Keratinocyte (primary cell): ENCODE data around the gene ZCCHC10. TPM values are rescaled to one million over a fixed set of nuclear protein-coding genes. Genes with fewer than 3 reads are reported as not detected.

Source experiments
- DNase-seq: peaks from one replicate; pipeline ENCODE4 v3.0.0-alpha.2; 2011; ENCODE audit warnings: low read depth, missing footprints, low spot score
- FAIRE-seq: peaks from 2 replicates; lab custom pipeline; 2011; peaks lifted over from hg19 to GRCh38; lab: Jason Lieb, UNC
- H2AFZ ChIP-seq: 2 replicates; pipeline ENCODE4 v1.6.0; 2012; ENCODE audit warnings: low read length, control low read depth, inconsistent platforms; ENCODE audit not compliant: control insufficient read depth
- H3K27ac ChIP-seq: 2 replicates; pipeline ENCODE4 v1.5.1; 2011; ENCODE audit warnings: low read length; ENCODE audit not compliant: control insufficient read depth, insufficient read depth
- H3K27me3 ChIP-seq: 3 replicates; pipeline ENCODE4 v1.6.0; 2011; ENCODE audit warnings: low read length; ENCODE audit not compliant: control insufficient read depth, insufficient read depth; ENCODE audit errors: extremely low read depth
- H3K36me3 ChIP-seq, 2 experiments: 2 replicates in 1 of 2; 3 replicates in 1 of 2; pipeline ENCODE4 v1.5.1; 2011; ENCODE audit warnings: low read length in 2 of 2, mild to moderate bottlenecking in 1 of 2; ENCODE audit not compliant: control insufficient read depth in 2 of 2, insufficient read depth in 2 of 2; ENCODE audit errors: extremely low read depth in 1 of 2
- H3K4me1 ChIP-seq: 3 replicates; pipeline ENCODE4 v1.5.1; 2011; ENCODE audit warnings: low read length; ENCODE audit not compliant: control insufficient read depth, insufficient read depth; ENCODE audit errors: extremely low read depth
- H3K4me2 ChIP-seq: 3 replicates; pipeline ENCODE4 v1.6.0; 2011; ENCODE audit warnings: low read depth, low read length; ENCODE audit not compliant: control insufficient read depth, insufficient read depth; ENCODE audit errors: extremely low read depth
- H3K4me3 ChIP-seq, 3 experiments: fragments of 200-600 bp in 1 of 3; sonication (generic) in 1 of 3; 2 replicates in 2 of 3; 3 replicates in 1 of 3; pipeline ENCODE4 v1.5.1; 2011 to 2016; ENCODE audit warnings: low read length in 3 of 3, mild to moderate bottlenecking in 3 of 3, control low read depth in 2 of 3, inconsistent platforms in 1 of 3, low read depth in 1 of 3, mixed read lengths in 1 of 3, mixed run types in 1 of 3, moderate library complexity in 1 of 3; ENCODE audit not compliant: control insufficient read depth in 2 of 3, insufficient read depth in 2 of 3; ENCODE audit errors: extremely low read depth in 1 of 3
- H3K79me2 ChIP-seq: 2 replicates; pipeline ENCODE4 v1.6.0; 2012; ENCODE audit warnings: low read length; ENCODE audit not compliant: control insufficient read depth, insufficient read depth
- H3K9ac ChIP-seq: 3 replicates; pipeline ENCODE4 v1.6.0; 2011; ENCODE audit warnings: low read length; ENCODE audit not compliant: control insufficient read depth, insufficient read depth; ENCODE audit errors: extremely low read depth
- H3K9me1 ChIP-seq: 3 replicates; pipeline ENCODE4 v1.6.0; 2011; ENCODE audit warnings: low read length; ENCODE audit not compliant: control insufficient read depth, insufficient read depth; ENCODE audit errors: extremely low read depth
- H3K9me3 ChIP-seq: 2 replicates; pipeline ENCODE4 v1.5.1; 2012; ENCODE audit warnings: low read depth, low read length; ENCODE audit not compliant: control insufficient read depth
- H4K20me1 ChIP-seq: 3 replicates; pipeline ENCODE4 v1.6.0; 2011; ENCODE audit warnings: low read length; ENCODE audit not compliant: control insufficient read depth, insufficient read depth; ENCODE audit errors: extremely low read depth
- CTCF ChIP-seq, 3 experiments: IDR thresholded peaks in 1 of 3; conservative IDR thresholded peaks in 1 of 3; optimal IDR thresholded peaks in 1 of 3; 2 replicates in 2 of 3; 3 replicates in 1 of 3; pipeline versions ENCODE3 to v1.5.1; 2011; ENCODE audit warnings: low read length in 3 of 3, mild to moderate bottlenecking in 3 of 3, moderate library complexity in 2 of 3, control low read depth in 1 of 3, inconsistent platforms in 1 of 3; ENCODE audit not compliant: insufficient read depth in 2 of 3; ENCODE audit errors: extremely low read depth in 1 of 3
- EZH2 ChIP-seq: IDR thresholded peaks from one replicate; pipeline ENCODE4 v1.6.1; 2012; ENCODE audit warnings: inconsistent platforms, mild to moderate bottlenecking, low read length, moderate library complexity
- dilution Hi-C: fragments of 300-500 bp; cut with MboI; formaldehyde crosslinking; loops from one replicate; pipeline ENCODE4 v1.7.0; 2020; ENCODE audit warnings: low sequenced_read_pairs; ENCODE audit not compliant: extremely low pct_ligation_motif_present
- polyA plus RNA-seq, 5 experiments: library from polyadenylated mRNA; depleted of rRNA in 3 of 5; stranded (reverse) in 3 of 5; stranded (forward) in 1 of 5; unstranded in 1 of 5; fragments of >200 nt; gene quantifications; 1 replicate in 1 of 5; 2 replicates in 3 of 5; 3 replicates in 1 of 5; pipeline versions ENCODE4 v1.2.1 to v1.2.3, GENCODE V29; 2011 to 2012; ENCODE audit warnings: missing spikeins in 2 of 5, low read depth in 1 of 5, low replicate concordance in 1 of 5

The ZCCHC10 gene
- polyA plus RNA-seq, 1 donor (not counting 4 experiments of a cell fraction or from before 2014, with no cell fraction given) = 38.5 TPM

GRCh38 chr5:133051542-133052316 is 25.4 kb upstream of the ZCCHC10 start, which contains the start of gene HSPA4:
HSPA4 (plus strand) TSS chr5:133052013; CDS start chr5:133052251, 238 bp downstream.
- H3K4me1 ChIP-seq = peaks cover 20% of the 10 kb centered on the region
- H3K4me2 ChIP-seq = peak within 1 kb of the TSS; percentile 93
- peak within 1 kb of the TSS; percentile 87 for H2AFZ ChIP-seq
- peaks cover 55% of the 10 kb centered on the region for H3K79me2 ChIP-seq
- no peaks in the 10 kb centered on the region for H3K27me3 ChIP-seq
- H3K36me3 ChIP-seq = peaks cover 0 to 8% of the 10 kb centered on the region in 2 experiments
- peak within 1 kb of the TSS; percentile 99 for H3K9ac ChIP-seq
- peak within 1 kb of the TSS; percentile 76 to 96 (median 90) for H3K4me3 ChIP-seq
- H3K9me3 ChIP-seq = no peaks in the 10 kb centered on the region
- H3K27ac ChIP-seq = peak within 1 kb of the TSS; percentile 92
- H4K20me1 ChIP-seq = peaks cover 8% of the 10 kb centered on the region
- TF ChIP-seq EZH2 (no peak), CTCF (optimal IDR thresholded peaks at IDR 0.05 in 1 of 3, IDR thresholded peaks at IDR 0.05 in 1 of 3, conservative IDR thresholded peaks at IDR 0.05 in 1 of 3; ENCODE audit: extremely low read depth in 1 of 3, insufficient read depth in 2 of 3, low read length in 3 of 3) (no peak)
- DNase-seq (peak; percentile 95), FAIRE-seq (peak; percentile 84)
- no peaks in the 10 kb centered on the region for H3K9me1 ChIP-seq
- dilution Hi-C loops = no loop called here

- Histone ChIP-seq H3K4me3 (peak overlapping the region; percentile 76 to 96 (median 90)), H3K79me2 (peaks cover 49% of the 10 kb centered on the region), H2AFZ (peak overlapping the region; percentile 87)
These were observed 24.8 kb upstream of the ZCCHC10 start for GRCh38 chr5:133051061-133051541.

More at GRCh38 chr5:133051061-133051541, 24.8 kb upstream of the ZCCHC10 start:
- dilution Hi-C loops = no loop called here
- Histone ChIP-seq H3K9ac (peak overlapping the region; percentile 99), H3K27me3 (no peaks in the 10 kb centered on the region), H3K9me1 (no peaks in the 10 kb centered on the region), H4K20me1 (peaks cover 8% of the 10 kb centered on the region), H3K4me2 (peak overlapping the region; percentile 93), H3K27ac (peak overlapping the region; percentile 92), H3K4me1 (peaks cover 20% of the 10 kb centered on the region), H3K9me3 (no peaks in the 10 kb centered on the region), H3K36me3 (peaks cover 0 to 8% of the 10 kb centered on the region in 2 experiments)
- no peak for TF ChIP-seq CTCF (optimal IDR thresholded peaks at IDR 0.05 in 1 of 3, IDR thresholded peaks at IDR 0.05 in 1 of 3, conservative IDR thresholded peaks at IDR 0.05 in 1 of 3; ENCODE audit: extremely low read depth in 1 of 3, insufficient read depth in 2 of 3, low read length in 3 of 3)
- TF ChIP-seq EZH2 = no peak
- no peak for FAIRE-seq
- DNase-seq = no peak
